ENCODE measurements around the gene SYNJ2.

The SYNJ2 gene

GRCh38 chr6:157964100-157964499, 17.6 kb upstream of the SYNJ2 start:
- Histone ChIP-seq H4K20me1 (ENCODE audit: insufficient read depth, low read length) (no peaks in the 10 kb centered on the region), H3K79me2 (ENCODE audit: low read length) (no peaks in the 10 kb centered on the region), H3K4me2 (ENCODE audit: low read depth, low read length) (no peak overlapping the region), H3K27me3 (replicated peaks; ENCODE audit: insufficient read depth, low read length) (no peaks in the 10 kb centered on the region), H3K9ac (ENCODE audit: low read length) (no peak overlapping the region), H3K4me3 (ENCODE audit: low read length) (no peak overlapping the region), H3K27ac (ENCODE audit: low read length) (no peak overlapping the region), H3K36me3 (replicated peaks; ENCODE audit: insufficient read depth, low read length) (no peaks in the 10 kb centered on the region), H3F3A (ENCODE audit: insufficient read depth, low read length) (no peaks in the 10 kb centered on the region), H2AFZ (ENCODE audit: low read length) (no peak overlapping the region), H3K9me3 (replicated peaks; ENCODE audit: insufficient read depth, low read length) (no peaks in the 10 kb centered on the region), H3K4me1 (ENCODE audit: low read length) (no peaks in the 10 kb centered on the region), H3K9me2 (replicated peaks; ENCODE audit: insufficient read depth, low read length) (no peaks in the 10 kb centered on the region)
- no peak for DNase-seq
- TF ChIP-seq EZH2 (optimal IDR thresholded peaks at IDR 0.05; ENCODE audit: low read depth, low read length): no peak

DNA sequence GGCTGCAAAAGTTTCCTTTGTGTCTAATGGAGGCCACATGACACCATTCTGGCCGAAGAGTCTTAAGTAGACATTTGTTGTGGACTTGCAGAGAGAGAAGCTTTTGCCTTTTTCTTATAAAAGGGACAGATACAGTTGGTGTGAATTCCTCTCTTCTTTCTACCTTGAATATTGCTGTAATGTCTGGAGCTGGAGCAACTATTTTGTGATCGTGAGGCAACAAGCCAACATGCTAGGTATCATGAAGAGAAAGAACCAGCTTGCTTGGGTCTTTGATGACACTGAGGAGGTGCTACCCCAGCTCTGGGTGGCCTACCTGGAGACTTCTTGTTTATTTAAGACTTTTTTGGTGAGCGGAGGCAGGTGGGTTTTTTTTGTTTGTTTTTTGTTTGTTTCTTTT, 16.3 kb upstream of the SYNJ2 start:
- H2AFZ ChIP-seq (ENCODE audit: low read length): no peak overlapping the region
- no peak overlapping the region for H3K9ac ChIP-seq (ENCODE audit: low read length)
- H3K36me3 ChIP-seq (replicated peaks; ENCODE audit: insufficient read depth, low read length): no peaks in the 10 kb centered on the region
- no peak for DNase-seq
- TF ChIP-seq EZH2phosphoT487 (IDR thresholded peaks at IDR 0.05; ENCODE audit: low read length): no peak
- TF ChIP-seq EZH2 (optimal IDR thresholded peaks at IDR 0.05; ENCODE audit: low read depth, low read length): no peak
- TF ChIP-seq CTCF (IDR thresholded peaks at IDR 0.05; ENCODE audit: low read length): no peak
- no peaks in the 10 kb centered on the region for H3K79me2 ChIP-seq (ENCODE audit: low read length)
- H3K9me2 ChIP-seq (replicated peaks; ENCODE audit: insufficient read depth, low read length): no peaks in the 10 kb centered on the region
- H3K4me3 ChIP-seq (ENCODE audit: low read length): no peak overlapping the region
- H3K27me3 ChIP-seq (replicated peaks; ENCODE audit: insufficient read depth, low read length): no peaks in the 10 kb centered on the region
- H3K4me2 ChIP-seq (ENCODE audit: low read depth, low read length): no peak overlapping the region
- no peaks in the 10 kb centered on the region for H3K9me3 ChIP-seq (replicated peaks; ENCODE audit: insufficient read depth, low read length)
- no peaks in the 10 kb centered on the region for H3F3A ChIP-seq (ENCODE audit: insufficient read depth, low read length)
- no peaks in the 10 kb centered on the region for H3K4me1 ChIP-seq (ENCODE audit: low read length)
- no peak overlapping the region for H3K27ac ChIP-seq (ENCODE audit: low read length)
- H4K20me1 ChIP-seq (ENCODE audit: insufficient read depth, low read length): no peaks in the 10 kb centered on the region

- TF ChIP-seq CTCF (IDR thresholded peaks at IDR 0.05; ENCODE audit: low read length): no peak
- TF ChIP-seq EZH2 (optimal IDR thresholded peaks at IDR 0.05; ENCODE audit: low read depth, low read length): no peak
- TF ChIP-seq EZH2phosphoT487 (IDR thresholded peaks at IDR 0.05; ENCODE audit: low read length): no peak
- no peaks in the 10 kb centered on the region for H3K9me3 ChIP-seq (replicated peaks; ENCODE audit: insufficient read depth, low read length)
- no peaks in the 10 kb centered on the region for H3K27me3 ChIP-seq (replicated peaks; ENCODE audit: insufficient read depth, low read length)
- no peaks in the 10 kb centered on the region for H3K9me2 ChIP-seq (replicated peaks; ENCODE audit: insufficient read depth, low read length)
- H3K4me3 ChIP-seq (ENCODE audit: low read length): no peak overlapping the region
- no peaks in the 10 kb centered on the region for H3F3A ChIP-seq (ENCODE audit: insufficient read depth, low read length)
- no peaks in the 10 kb centered on the region for H3K4me1 ChIP-seq (ENCODE audit: low read length)
- no peaks in the 10 kb centered on the region for H4K20me1 ChIP-seq (ENCODE audit: insufficient read depth, low read length)
- no peaks in the 10 kb centered on the region for H3K36me3 ChIP-seq (replicated peaks; ENCODE audit: insufficient read depth, low read length)
- no peak overlapping the region for H3K4me2 ChIP-seq (ENCODE audit: low read depth, low read length)
- no peak for DNase-seq
- no peak overlapping the region for H3K9ac ChIP-seq (ENCODE audit: low read length)
- H3K27ac ChIP-seq (ENCODE audit: low read length): no peak overlapping the region
- H3K79me2 ChIP-seq (ENCODE audit: low read length): no peaks in the 10 kb centered on the region
- H2AFZ ChIP-seq (ENCODE audit: low read length): no peak overlapping the region
Measured at GRCh38 chr6:157966589-157966977, 15.1 kb upstream of the SYNJ2 start.

- Histone ChIP-seq H3K4me3 (ENCODE audit: low read length) (no peak overlapping the region), H3K9me3 (replicated peaks; ENCODE audit: insufficient read depth, low read length) (no peaks in the 10 kb centered on the region), H3K9me2 (replicated peaks; ENCODE audit: insufficient read depth, low read length) (no peaks in the 10 kb centered on the region), H3K9ac (ENCODE audit: low read length) (no peak overlapping the region), H3K27me3 (replicated peaks; ENCODE audit: insufficient read depth, low read length) (no peaks in the 10 kb centered on the region), H3K4me1 (ENCODE audit: low read length) (no peaks in the 10 kb centered on the region), H3K27ac (ENCODE audit: low read length) (no peak overlapping the region), H3K36me3 (replicated peaks; ENCODE audit: insufficient read depth, low read length) (no peaks in the 10 kb centered on the region), H3F3A (ENCODE audit: insufficient read depth, low read length) (no peaks in the 10 kb centered on the region), H4K20me1 (ENCODE audit: insufficient read depth, low read length) (no peaks in the 10 kb centered on the region), H2AFZ (ENCODE audit: low read length) (no peak overlapping the region), H3K79me2 (ENCODE audit: low read length) (no peaks in the 10 kb centered on the region), H3K4me2 (ENCODE audit: low read depth, low read length) (no peak overlapping the region)
- no peak for DNase-seq
- TF ChIP-seq EZH2phosphoT487 (IDR thresholded peaks at IDR 0.05; ENCODE audit: low read length) (no peak), CTCF (IDR thresholded peaks at IDR 0.05; ENCODE audit: low read length) (no peak), EZH2 (optimal IDR thresholded peaks at IDR 0.05; ENCODE audit: low read depth, low read length) (no peak)
Measured at GRCh38 chr6:157967020-157967419, 14.6 kb upstream of the SYNJ2 start.

Measured in MM.1S (cell line).